B cell (primary cell): ENCODE data around the gene SEMA4C.

Experiments used
- EZH2 ChIP-seq: IDR thresholded peaks from 2 replicates; pipeline ENCODE4 v1.6.1; 2012; ENCODE audit warnings: borderline replicate concordance, low read depth, mild to moderate bottlenecking, moderate library complexity, low read length; ENCODE audit not compliant: insufficient read depth, poor library complexity, severe bottlenecking
- TF ChIP-seq, protein P1 (sequence below): fragments of 200-600 bp; IDR thresholded peaks from one replicate; pipeline ENCODE4 v1.8.0; 2022; ENCODE audit warnings: antibody characterized with exemption, mild to moderate bottlenecking

GRCh38 chr2:96877631-96878092 lies 7.8 kb upstream of the SEMA4C start:
- TF ChIP-seq, protein P1, sequence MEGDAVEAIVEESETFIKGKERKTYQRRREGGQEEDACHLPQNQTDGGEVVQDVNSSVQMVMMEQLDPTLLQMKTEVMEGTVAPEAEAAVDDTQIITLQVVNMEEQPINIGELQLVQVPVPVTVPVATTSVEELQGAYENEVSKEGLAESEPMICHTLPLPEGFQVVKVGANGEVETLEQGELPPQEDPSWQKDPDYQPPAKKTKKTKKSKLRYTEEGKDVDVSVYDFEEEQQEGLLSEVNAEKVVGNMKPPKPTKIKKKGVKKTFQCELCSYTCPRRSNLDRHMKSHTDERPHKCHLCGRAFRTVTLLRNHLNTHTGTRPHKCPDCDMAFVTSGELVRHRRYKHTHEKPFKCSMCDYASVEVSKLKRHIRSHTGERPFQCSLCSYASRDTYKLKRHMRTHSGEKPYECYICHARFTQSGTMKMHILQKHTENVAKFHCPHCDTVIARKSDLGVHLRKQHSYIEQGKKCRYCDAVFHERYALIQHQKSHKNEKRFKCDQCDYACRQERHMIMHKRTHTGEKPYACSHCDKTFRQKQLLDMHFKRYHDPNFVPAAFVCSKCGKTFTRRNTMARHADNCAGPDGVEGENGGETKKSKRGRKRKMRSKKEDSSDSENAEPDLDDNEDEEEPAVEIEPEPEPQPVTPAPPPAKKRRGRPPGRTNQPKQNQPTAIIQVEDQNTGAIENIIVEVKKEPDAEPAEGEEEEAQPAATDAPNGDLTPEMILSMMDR, result no peak
- no peak for TF ChIP-seq EZH2
